Astrocyte (in vitro differentiated cells and primary cell): Measurements from ENCODE around the gene EYS.

Experiments
- EZH2 ChIP-seq: IDR thresholded peaks from 2 replicates; pipeline ENCODE4 v1.6.1; 2012; ENCODE audit warnings: mild to moderate bottlenecking, low read length, inconsistent platforms; ENCODE audit not compliant: insufficient read depth
- TF ChIP-seq, protein P1 (sequence below): IDR thresholded peaks from 2 replicates; pipeline ENCODE4 v1.5.1; 2011; ENCODE audit warnings: low read depth, mild to moderate bottlenecking, inconsistent platforms, low read length, moderate library complexity; ENCODE audit not compliant: insufficient read depth

GRCh38 chr6:63816982-63817436 lies 1890.0 kb downstream of the EYS start:
- TF ChIP-seq, protein P1, sequence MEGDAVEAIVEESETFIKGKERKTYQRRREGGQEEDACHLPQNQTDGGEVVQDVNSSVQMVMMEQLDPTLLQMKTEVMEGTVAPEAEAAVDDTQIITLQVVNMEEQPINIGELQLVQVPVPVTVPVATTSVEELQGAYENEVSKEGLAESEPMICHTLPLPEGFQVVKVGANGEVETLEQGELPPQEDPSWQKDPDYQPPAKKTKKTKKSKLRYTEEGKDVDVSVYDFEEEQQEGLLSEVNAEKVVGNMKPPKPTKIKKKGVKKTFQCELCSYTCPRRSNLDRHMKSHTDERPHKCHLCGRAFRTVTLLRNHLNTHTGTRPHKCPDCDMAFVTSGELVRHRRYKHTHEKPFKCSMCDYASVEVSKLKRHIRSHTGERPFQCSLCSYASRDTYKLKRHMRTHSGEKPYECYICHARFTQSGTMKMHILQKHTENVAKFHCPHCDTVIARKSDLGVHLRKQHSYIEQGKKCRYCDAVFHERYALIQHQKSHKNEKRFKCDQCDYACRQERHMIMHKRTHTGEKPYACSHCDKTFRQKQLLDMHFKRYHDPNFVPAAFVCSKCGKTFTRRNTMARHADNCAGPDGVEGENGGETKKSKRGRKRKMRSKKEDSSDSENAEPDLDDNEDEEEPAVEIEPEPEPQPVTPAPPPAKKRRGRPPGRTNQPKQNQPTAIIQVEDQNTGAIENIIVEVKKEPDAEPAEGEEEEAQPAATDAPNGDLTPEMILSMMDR: peak; percentile 15
- no peak for TF ChIP-seq EZH2
